Breast epithelium (tissue), 4 donors: Measurements from ENCODE around the gene OSTN. TPM values are rescaled to one million over a fixed set of nuclear protein-coding genes. Genes with fewer than 3 reads are reported as not detected.

ENCODE experiments used
- DNase-seq, 2 donors: peaks; one replicate each; pipeline ENCODE4 v3.0.0-alpha.2; 2019; ENCODE audit warnings: low spot score in 2 of 2
- H3K27ac ChIP-seq, 2 donors: fragments of 200-600 bp; sonication (generic) in 1 of 2; one replicate each; pipeline ENCODE4 v1.5.1; 2016 to 2019; ENCODE audit warnings: mild to moderate bottlenecking in 1 of 2
- H3K27me3 ChIP-seq, 2 donors: fragments of 200-600 bp; sonication (generic) in 1 of 2; one replicate each; pipeline versions ENCODE4 v1.5.1 to v1.6.0; 2017 to 2019; ENCODE audit warnings: control low read depth in 1 of 2, mild to moderate bottlenecking in 1 of 2
- H3K36me3 ChIP-seq: fragments of 200-600 bp; one replicate; pipeline ENCODE4 v1.5.1; 2019
- H3K4me1 ChIP-seq, 2 donors: fragments of 200-600 bp; sonication (generic); one replicate each; pipeline ENCODE4 v1.5.1; 2016 to 2019; ENCODE audit warnings: control low read depth in 1 of 2
- H3K4me3 ChIP-seq, 3 donors: fragments of 200-600 bp; sonication (generic); 1 replicate in 2 of 3; 2 replicates in 1 of 3; pipeline ENCODE4 v1.5.1; 2016 to 2019; ENCODE audit warnings: mild to moderate bottlenecking in 3 of 3, moderate library complexity in 2 of 3
- H3K9me3 ChIP-seq, 2 donors: fragments of 200-600 bp; sonication (generic) in 1 of 2; one replicate each; pipeline ENCODE4 v1.5.1; 2016 to 2019; ENCODE audit warnings: control low read depth in 1 of 2
- POLR2A ChIP-seq: fragments of 450-650 bp; IDR thresholded peaks from one replicate; pipeline ENCODE4 v1.6.1; 2016; ENCODE audit warnings: antibody characterized with exemption, mild to moderate bottlenecking, moderate library complexity
- POLR2AphosphoS5 ChIP-seq, 3 donors: sonication (generic); formaldehyde crosslinking; IDR thresholded peaks; one replicate each; pipeline ENCODE4 v1.6.1; 2017; ENCODE audit warnings: antibody characterized with exemption in 3 of 3
- intact Hi-C: fragments of 100-400 bp; cut with DNase I; formaldehyde crosslinking; loops from one replicate; pipeline ENCODE4 v1.15.1; 2023; ENCODE audit warnings: low total_unique reads
- total RNA-seq, 3 donors: library from RNA; depleted of rRNA; stranded (reverse); fragments of >200 nt; gene quantifications; one replicate each; pipeline ENCODE4 v1.1.0, GENCODE V29; 2016
- TF ChIP-seq, protein P1 (sequence below), 3 donors: fragments of 450-650 bp; IDR thresholded peaks; one replicate each; pipeline ENCODE4 v1.5.1; 2016 to 2017; ENCODE audit warnings: antibody characterized with exemption in 3 of 3, mild to moderate bottlenecking in 3 of 3, moderate library complexity in 3 of 3

The OSTN gene
- total RNA-seq, 3 donors from 2014 or later, result 2.5 TPM; not detected in 2

DNA sequence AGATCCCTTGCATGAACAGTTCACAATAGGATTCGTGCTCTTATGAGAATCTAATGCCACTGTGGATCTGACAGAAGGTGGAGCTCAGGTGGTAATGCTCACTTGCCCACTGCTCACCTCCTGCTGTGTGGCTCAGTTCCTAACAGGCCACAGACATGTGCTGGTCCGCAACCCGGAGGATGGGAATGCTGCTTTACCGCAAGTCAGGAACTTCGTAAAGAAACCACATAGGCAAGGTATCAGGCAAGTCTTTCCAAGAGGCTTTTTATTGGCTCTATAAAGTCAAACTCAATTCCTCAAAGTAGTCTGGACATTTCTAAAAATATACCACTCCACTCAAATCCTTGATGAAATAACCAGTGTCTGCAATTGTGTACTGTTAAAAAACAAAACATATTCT, 56.1 kb downstream of the OSTN start:
- Histone ChIP-seq H3K27ac (no peak overlapping the region), H3K36me3 (no peaks in the 10 kb centered on the region), H3K4me3 (no peak overlapping the region), H3K27me3 (no peaks in the 10 kb centered on the region), H3K9me3 (no peaks in the 10 kb centered on the region), H3K4me1 (no peaks in the 10 kb centered on the region)
- TF ChIP-seq POLR2A (no peak), POLR2AphosphoS5 (IDR thresholded peaks at IDR 0.05) (no peak)
- TF ChIP-seq, protein P1, sequence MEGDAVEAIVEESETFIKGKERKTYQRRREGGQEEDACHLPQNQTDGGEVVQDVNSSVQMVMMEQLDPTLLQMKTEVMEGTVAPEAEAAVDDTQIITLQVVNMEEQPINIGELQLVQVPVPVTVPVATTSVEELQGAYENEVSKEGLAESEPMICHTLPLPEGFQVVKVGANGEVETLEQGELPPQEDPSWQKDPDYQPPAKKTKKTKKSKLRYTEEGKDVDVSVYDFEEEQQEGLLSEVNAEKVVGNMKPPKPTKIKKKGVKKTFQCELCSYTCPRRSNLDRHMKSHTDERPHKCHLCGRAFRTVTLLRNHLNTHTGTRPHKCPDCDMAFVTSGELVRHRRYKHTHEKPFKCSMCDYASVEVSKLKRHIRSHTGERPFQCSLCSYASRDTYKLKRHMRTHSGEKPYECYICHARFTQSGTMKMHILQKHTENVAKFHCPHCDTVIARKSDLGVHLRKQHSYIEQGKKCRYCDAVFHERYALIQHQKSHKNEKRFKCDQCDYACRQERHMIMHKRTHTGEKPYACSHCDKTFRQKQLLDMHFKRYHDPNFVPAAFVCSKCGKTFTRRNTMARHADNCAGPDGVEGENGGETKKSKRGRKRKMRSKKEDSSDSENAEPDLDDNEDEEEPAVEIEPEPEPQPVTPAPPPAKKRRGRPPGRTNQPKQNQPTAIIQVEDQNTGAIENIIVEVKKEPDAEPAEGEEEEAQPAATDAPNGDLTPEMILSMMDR (IDR thresholded peaks at IDR 0.05), result no peak
- DNase-seq, result no peak
- intact Hi-C loops, result no loop called here

GRCh38 chr3:191256405-191256804, 57.4 kb downstream of the OSTN start:
- DNase-seq, result no peak
- no peak overlapping the region for H3K4me3 ChIP-seq
- TF ChIP-seq, protein P1 (IDR thresholded peaks at IDR 0.05), result no peak
- TF ChIP-seq POLR2AphosphoS5 (IDR thresholded peaks at IDR 0.05), result no peak
- no peak for TF ChIP-seq POLR2A
- H3K9me3 ChIP-seq, result no peaks in the 10 kb centered on the region
- no peaks in the 10 kb centered on the region for H3K27me3 ChIP-seq
- no peaks in the 10 kb centered on the region for H3K36me3 ChIP-seq
- H3K4me1 ChIP-seq, result no peaks in the 10 kb centered on the region
- H3K27ac ChIP-seq, result no peak overlapping the region
- intact Hi-C loops, result no loop called here

DNA sequence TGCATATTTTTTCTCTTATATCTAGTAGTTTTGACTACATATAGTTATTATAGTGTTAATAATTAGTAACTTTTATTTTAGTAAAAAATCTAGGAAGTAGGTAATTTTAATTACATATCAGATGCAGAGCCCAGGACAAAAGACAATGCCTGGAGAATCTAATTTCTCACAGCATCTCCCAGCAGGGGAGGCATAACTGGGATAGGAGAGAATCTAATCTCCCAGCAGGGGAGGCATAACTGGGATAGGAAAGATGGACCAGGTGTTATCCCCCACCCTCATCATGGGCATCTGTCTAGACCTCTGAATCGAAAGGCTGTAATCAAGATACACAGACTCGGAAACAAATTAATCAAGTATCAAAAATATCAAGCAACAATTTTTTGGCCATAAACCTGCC, 58.2 kb downstream of the OSTN start:
- H3K9me3 ChIP-seq, result no peaks in the 10 kb centered on the region
- intact Hi-C loops, result no loop called here
- no peaks in the 10 kb centered on the region for H3K36me3 ChIP-seq
- TF ChIP-seq POLR2AphosphoS5 (IDR thresholded peaks at IDR 0.05) (no peak), POLR2A (no peak)
- TF ChIP-seq, protein P1 (IDR thresholded peaks at IDR 0.05), result no peak
- H3K4me1 ChIP-seq, result no peaks in the 10 kb centered on the region
- no peak overlapping the region for H3K4me3 ChIP-seq
- DNase-seq, result no peak
- H3K27ac ChIP-seq, result no peak overlapping the region
- H3K27me3 ChIP-seq, result no peaks in the 10 kb centered on the region

GRCh38 chr3:191259486-191259885, 60.4 kb downstream of the OSTN start:
- H3K9me3 ChIP-seq, result no peaks in the 10 kb centered on the region
- H3K27me3 ChIP-seq, result no peaks in the 10 kb centered on the region
- H3K4me1 ChIP-seq, result no peaks in the 10 kb centered on the region
- no peaks in the 10 kb centered on the region for H3K36me3 ChIP-seq
- TF ChIP-seq POLR2A (no peak), POLR2AphosphoS5 (IDR thresholded peaks at IDR 0.05) (no peak)
- TF ChIP-seq, protein P1 (IDR thresholded peaks at IDR 0.05), result no peak
- H3K27ac ChIP-seq, result no peak overlapping the region
- no peak overlapping the region for H3K4me3 ChIP-seq
- intact Hi-C loops, result no loop called here
- no peak for DNase-seq

GRCh38 chr3:191260431-191261303, 61.6 kb downstream of the OSTN start:
- intact Hi-C loops, result no loop called here
- TF ChIP-seq POLR2A (no peak), POLR2AphosphoS5 (IDR thresholded peaks at IDR 0.05) (no peak)
- TF ChIP-seq, protein P1 (IDR thresholded peaks at IDR 0.05), result no peak
- Histone ChIP-seq H3K9me3 (no peaks in the 10 kb centered on the region), H3K4me3 (no peak overlapping the region), H3K36me3 (no peaks in the 10 kb centered on the region), H3K27me3 (no peaks in the 10 kb centered on the region), H3K27ac (no peak overlapping the region), H3K4me1 (no peaks in the 10 kb centered on the region)
- DNase-seq, result no peak
